NK-92 (cell line): ENCODE data around the gene KRTAP10-4.
"Not testable (repeated sequence)": the region's sequence is repeated elsewhere in the genome, so short reads cannot be mapped to it uniquely, and the experiment has no call there.

Experiments used
- DNase-seq: peaks from one replicate; lab custom pipeline; 2025; ENCODE audit not compliant: unreplicated experiment; lab: John Stamatoyannopoulos, UW

KRTAP10-4 gene, protein sequence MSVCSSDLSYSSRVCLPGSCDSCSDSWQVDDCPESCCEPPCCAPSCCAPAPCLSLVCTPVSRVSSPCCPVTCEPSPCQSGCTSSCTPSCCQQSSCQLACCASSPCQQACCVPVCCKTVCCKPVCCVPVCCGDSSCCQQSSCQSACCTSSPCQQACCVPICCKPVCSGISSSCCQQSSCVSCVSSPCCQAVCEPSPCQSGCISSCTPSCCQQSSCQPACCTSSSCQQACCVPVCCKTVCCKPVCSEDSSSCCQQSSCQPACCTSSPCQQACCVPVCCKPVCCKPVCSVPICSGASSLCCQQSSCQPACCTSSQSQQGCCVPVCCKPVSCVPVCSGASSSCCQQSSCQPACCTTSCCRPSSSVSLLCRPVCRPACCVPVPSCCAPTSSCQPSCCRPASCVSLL

DNA sequence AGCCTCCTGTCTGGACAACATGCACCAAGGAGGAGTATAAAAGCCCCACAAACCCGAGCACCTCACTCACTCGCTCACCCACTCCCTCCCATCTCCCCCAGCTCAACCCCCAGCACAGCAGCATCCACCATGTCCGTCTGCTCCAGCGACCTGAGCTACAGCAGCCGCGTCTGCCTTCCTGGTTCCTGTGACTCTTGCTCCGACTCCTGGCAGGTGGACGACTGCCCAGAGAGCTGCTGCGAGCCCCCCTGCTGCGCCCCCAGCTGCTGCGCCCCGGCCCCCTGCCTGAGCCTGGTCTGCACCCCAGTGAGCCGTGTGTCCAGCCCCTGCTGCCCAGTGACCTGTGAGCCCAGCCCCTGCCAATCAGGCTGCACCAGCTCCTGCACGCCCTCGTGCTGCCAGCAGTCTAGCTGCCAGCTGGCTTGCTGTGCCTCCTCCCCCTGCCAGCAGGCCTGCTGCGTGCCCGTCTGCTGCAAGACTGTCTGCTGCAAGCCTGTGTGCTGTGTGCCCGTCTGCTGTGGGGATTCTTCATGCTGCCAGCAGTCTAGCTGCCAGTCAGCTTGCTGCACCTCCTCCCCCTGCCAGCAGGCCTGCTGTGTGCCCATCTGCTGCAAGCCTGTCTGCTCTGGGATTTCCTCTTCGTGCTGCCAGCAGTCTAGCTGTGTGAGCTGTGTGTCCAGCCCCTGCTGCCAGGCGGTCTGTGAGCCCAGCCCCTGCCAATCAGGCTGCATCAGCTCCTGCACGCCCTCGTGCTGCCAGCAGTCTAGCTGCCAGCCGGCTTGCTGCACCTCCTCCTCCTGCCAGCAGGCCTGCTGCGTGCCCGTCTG, at the start of gene KRTAP10-4:
Gene KRTAP10-4 (plus strand): TSS at position 100 of the 827 bp plus-strand sequence. CDS start 30 bp downstream, at position 130.
- DNase-seq = not testable (repeated sequence)

- no peak for DNase-seq
These were observed 48.8 kb upstream of the KRTAP10-4 start for GRCh38 chr21:44524414-44525371.

DNA sequence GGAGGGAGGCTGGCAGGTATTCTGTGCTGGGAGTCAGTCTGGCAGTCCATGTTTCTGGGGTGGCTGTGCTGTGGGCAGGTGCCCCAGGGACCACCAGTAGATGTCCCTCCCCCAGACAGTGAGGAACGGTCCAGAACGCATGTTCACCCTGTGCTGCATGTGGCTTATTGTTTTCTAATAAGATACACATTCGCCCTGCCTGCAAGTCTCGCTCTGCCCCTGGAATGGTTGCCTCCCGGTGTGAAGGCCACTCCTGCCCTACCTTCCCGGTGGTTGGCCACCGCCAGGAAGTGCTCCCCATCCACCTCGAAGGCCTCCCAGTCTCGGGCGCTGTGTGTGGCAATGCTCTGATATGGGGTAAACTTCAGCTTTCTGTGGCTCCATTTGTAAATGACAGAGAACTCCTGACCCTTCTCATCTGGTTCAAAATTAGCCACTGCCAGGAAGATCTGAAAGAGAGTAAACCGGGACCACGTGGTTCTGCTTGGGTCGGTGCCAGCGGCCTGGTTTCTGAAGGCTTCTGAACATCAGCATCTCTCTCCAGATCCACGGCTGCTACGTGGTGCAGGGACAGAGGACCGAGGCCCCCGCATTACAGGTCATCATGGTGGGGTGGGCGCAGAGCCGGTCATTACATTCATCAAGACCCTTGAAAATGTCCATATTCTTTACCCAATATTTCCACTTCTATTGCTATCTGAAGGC, 48.0 kb upstream of the KRTAP10-4 start:
- no peak for DNase-seq

DNA sequence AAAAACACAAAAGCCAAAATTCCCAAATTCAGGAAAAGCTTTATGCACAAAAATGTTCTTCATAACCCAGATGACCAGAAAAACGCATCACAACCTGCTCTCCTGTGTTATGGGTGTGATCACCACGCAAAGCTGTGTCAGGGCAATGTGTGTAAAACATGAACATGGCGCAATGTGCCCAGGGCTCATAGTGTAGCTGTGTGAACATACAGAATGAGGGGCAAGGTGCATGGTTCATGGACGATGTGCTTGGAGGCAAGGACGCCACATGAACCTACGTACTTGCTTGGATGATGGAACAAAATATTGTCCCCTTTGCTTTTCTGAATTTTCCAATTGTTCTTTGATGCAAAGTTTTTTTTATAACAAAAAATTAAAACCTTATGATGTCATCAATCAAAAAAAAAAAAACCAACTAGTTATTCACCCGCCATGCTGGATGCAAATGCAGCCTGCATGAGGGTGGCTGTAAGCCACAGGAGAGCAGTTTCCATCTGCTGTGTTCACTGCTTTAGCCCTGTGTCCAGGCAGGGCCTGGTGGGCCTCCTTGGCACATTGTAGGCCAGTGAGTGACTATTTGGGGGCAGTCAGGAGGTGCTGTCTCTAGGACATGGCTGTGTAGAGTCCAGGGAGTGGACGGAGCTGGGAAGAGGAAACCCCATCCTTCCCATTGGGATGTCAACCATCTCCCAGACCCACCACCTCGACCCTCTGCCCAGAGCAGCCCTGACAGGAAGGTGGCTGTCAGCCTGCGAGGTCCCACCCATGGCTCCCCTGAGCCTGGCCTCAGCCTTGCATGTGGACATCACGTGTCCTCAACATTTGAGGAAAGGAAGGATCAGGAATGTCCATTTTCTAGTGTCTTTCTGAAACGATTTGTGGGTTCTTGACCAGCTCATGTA, 47.2 kb upstream of the KRTAP10-4 start:
- no peak for DNase-seq

- no peak for DNase-seq
These were observed 46.2 kb upstream of the KRTAP10-4 start for GRCh38 chr21:44527156-44527982.

- DNase-seq = no peak
These were observed 45.4 kb upstream of the KRTAP10-4 start for GRCh38 chr21:44527983-44528633.

- DNase-seq = no peak
These were observed 44.9 kb upstream of the KRTAP10-4 start for GRCh38 chr21:44528634-44528995.

DNA sequence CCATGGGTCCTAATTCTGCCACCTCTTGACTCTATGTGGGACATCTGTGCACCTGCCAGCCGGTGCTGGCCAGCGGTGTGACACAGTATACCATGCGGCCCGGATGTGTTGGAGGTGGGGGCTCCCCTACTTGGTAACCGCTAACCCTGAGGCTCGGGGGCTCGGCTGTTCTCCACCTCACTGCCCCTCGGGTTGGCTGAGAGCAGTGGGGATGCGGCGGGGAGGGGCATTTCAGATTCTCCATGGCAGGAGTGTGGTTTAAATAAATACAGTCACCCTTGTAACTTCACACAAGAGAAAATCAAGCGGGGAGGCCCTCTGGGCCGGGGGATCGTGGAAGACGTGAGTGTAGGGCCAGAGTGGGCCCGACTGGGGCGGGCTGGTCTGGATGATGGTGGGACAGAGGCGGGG, 44.5 kb upstream of the KRTAP10-4 start:
- DNase-seq = no peak

GRCh38 chr21:44529503-44530125, 43.9 kb upstream of the KRTAP10-4 start:
- DNase-seq = no peak

DNA sequence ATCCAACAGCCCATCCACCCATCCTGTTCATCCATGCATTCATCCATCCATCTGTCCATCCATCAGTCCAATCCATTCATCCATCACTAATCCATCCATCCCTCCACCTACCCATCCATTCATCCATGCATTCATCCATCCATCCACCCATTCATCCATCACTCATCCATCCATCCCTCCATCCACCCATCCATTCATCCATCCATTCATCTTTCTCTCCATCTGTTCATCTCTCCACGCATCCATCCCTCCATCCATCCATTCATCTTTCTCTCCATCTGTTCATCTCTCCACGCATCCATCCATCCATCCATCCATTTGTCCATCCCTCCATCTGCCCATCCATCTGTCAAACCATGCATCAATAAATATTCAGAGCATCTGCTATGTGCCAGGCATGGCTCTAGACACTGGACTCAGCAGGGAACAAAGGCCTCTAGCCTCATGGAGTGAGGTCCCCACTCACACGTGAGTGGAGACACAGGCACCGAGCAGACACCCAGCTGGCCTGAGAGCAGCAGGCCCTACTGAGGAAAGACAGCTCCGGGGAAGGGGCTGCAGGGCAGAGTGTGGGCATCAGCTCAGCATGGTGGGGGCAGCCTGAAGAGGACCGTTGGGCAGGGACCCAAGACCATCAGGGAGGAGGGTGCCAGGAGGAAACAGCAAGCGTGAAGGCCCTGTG, 43.2 kb upstream of the KRTAP10-4 start:
- DNase-seq = no peak

DNA sequence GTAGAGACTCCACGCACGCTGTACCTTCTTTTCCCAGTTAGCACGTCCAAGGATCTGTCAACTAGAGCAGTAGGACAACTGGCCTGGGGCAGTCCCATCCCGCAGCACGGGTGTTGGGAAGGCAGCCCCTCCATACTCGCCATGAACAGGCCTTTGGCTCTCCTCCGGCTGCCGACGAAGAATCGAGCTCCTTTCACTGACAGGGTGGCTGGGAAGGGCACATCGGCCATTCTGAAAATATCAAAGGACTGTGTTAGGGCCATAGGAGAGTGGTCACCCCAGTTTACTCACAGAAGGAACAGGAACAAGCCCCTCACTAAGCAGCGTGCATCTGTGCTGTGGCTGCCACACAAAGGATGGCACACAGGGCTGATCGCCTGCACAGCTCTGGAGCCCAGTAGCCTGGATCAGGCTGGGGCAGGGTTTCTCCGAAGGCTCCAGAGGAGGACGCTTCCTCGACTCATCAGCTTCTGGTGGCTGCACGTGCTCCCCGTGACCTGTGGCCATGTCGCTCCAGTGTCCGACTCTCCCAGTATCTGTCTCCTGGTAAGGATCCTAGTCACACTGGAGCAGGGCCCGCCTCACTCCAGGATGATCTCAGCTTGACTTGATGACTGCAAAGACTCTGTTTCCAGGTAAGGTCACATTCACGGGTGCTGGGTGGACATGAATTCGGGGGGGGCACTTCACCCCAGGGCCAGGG, 42.5 kb upstream of the KRTAP10-4 start:
- DNase-seq = no peak

GRCh38 chr21:44531606-44532564, 41.6 kb upstream of the KRTAP10-4 start:
- no peak for DNase-seq

GRCh38 chr21:44532712-44533111, 40.8 kb upstream of the KRTAP10-4 start:
- DNase-seq = no peak

DNA sequence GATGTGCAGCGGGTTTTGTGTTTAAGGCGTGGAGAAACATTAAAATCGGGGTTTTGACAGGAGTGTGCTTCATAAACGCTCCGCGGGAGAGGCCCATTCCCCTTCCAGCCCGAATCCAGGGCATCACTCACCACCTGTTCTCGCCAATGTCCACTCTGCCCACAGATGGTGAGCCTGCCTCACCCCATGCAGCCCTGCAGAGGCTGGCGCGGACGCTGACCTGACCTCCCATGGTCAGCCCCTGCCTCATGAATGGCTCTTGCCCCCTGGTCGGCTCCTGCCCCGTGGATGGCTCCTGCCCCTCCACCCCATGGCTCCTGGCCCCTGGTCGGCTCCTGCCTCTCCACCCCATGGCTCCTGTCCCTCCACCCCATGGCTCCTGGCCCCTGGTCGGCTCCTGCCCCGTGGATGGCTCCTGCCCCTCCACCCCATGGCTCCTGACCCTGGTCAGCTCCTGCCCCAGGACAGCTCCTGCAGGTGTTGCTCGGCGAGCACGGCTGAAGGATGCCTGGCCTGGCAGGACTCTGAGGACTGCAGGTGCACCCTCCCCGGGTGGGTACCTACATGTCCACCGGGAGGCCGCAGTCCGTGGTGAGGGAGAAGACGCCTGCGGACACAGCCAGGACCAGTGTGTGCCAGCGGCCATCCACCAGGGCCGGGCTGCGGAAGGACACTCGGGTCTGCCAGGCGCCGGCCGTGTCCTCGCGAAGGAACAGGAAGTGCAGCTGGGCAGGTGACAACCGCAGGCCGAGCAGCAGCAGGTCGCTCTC, 40.2 kb upstream of the KRTAP10-4 start:
- no peak for DNase-seq
